ENCODE results near the gene TRIM54.
A peak's percentile ranks its signal among the peaks of the same experiment; 100 is the strongest.
"Not testable (repeated sequence)": the region's sequence is repeated elsewhere in the genome, so short reads cannot be mapped to it uniquely, and the experiment has no call there.

TRIM54 gene

GRCh38 chr2:27309651-27310050 lies 27.4 kb downstream of the TRIM54 start:
- DNase-seq (ENCODE audit: low spot score) (no peak), FAIRE-seq (no peak)

GRCh38 chr2:27312152-27312551 lies 29.9 kb downstream of the TRIM54 start:
- FAIRE-seq (no peak), DNase-seq (ENCODE audit: low spot score) (no peak)

- no peak for FAIRE-seq
- no peak for DNase-seq (ENCODE audit: low spot score)
Observed at GRCh38 chr2:27313882-27314645, 31.8 kb downstream of the TRIM54 start.

GRCh38 chr2:27314709-27315108 lies 32.5 kb downstream of the TRIM54 start:
- no peak for FAIRE-seq

GRCh38 chr2:27315122-27315521 lies 32.9 kb downstream of the TRIM54 start:
- DNase-seq (ENCODE audit: low spot score) = no peak
- FAIRE-seq = no peak

More at GRCh38 chr2:27314709-27315108, 32.5 kb downstream of the TRIM54 start:
- DNase-seq (ENCODE audit: low spot score) = no peak

GRCh38 chr2:27316655-27317412 lies 34.6 kb downstream of the TRIM54 start:
- FAIRE-seq (no peak), DNase-seq (ENCODE audit: low spot score) (no peak)

GRCh38 chr2:27319839-27320238 lies 37.6 kb downstream of the TRIM54 start:
- FAIRE-seq; DNase-seq (ENCODE audit: low spot score): not testable (repeated sequence)

- FAIRE-seq (peak; percentile 93), DNase-seq (ENCODE audit: low spot score) (peak; percentile 99)
Observed at GRCh38 chr2:27320958-27321543, 38.8 kb downstream of the TRIM54 start.

- FAIRE-seq (no peak), DNase-seq (ENCODE audit: low spot score) (peak; percentile 23)
Observed at GRCh38 chr2:27322301-27322765, 40.1 kb downstream of the TRIM54 start.

GRCh38 chr2:27322766-27323595 lies 40.8 kb downstream of the TRIM54 start, which contains the start of gene MPV17:
Gene MPV17 (minus strand): TSS chr2:27323097. CDS start chr2:27322517, 580 bp downstream.
- FAIRE-seq (no peak), DNase-seq (ENCODE audit: low spot score) (peak; percentile 83)

GRCh38 chr2:27323596-27324285 lies 41.5 kb downstream of the TRIM54 start:
- FAIRE-seq (no peak), DNase-seq (ENCODE audit: low spot score) (peak; percentile 7)

GRCh38 chr2:27324720-27325119 lies 42.5 kb downstream of the TRIM54 start:
- FAIRE-seq (no peak), DNase-seq (ENCODE audit: low spot score) (no peak)

GRCh38 chr2:27335311-27335710 lies 53.1 kb downstream of the TRIM54 start:
- DNase-seq (ENCODE audit: low spot score) (no peak), FAIRE-seq (no peak)

GRCh38 chr2:27336173-27336572 lies 53.9 kb downstream of the TRIM54 start:
- no peak for FAIRE-seq

GRCh38 chr2:27347641-27348040 lies 65.4 kb downstream of the TRIM54 start:
- FAIRE-seq (no peak), DNase-seq (ENCODE audit: low spot score) (no peak)

More at GRCh38 chr2:27336173-27336572, 53.9 kb downstream of the TRIM54 start:
- no peak for DNase-seq (ENCODE audit: low spot score)

- DNase-seq (ENCODE audit: low spot score) (no peak), FAIRE-seq (no peak)
Observed at GRCh38 chr2:27350106-27350693, 68.0 kb downstream of the TRIM54 start.

GRCh38 chr2:27351802-27352598 lies 69.8 kb downstream of the TRIM54 start:
- FAIRE-seq = no peak
- no peak for DNase-seq (ENCODE audit: low spot score)

GRCh38 chr2:27353386-27353761 lies 71.1 kb downstream of the TRIM54 start:
- FAIRE-seq; DNase-seq (ENCODE audit: low spot score): not testable (repeated sequence)
